Trophoblast cell (in vitro differentiated cells and primary cell): ENCODE data around the gene GASK1B.

Experiments
- DNase-seq, 2 donors: peaks; one replicate each; pipeline ENCODE4 v3.0.0-alpha.2; 2016
- H2AFZ ChIP-seq: 2 replicates; pipeline ENCODE4 v1.6.1; 2013; ENCODE audit warnings: low read length, moderate library complexity, mild to moderate bottlenecking; ENCODE audit not compliant: insufficient read depth, poor library complexity
- H2AK5ac ChIP-seq: 2 replicates; pipeline ENCODE4 v1.6.1; 2013; ENCODE audit warnings: mild to moderate bottlenecking, low read length
- H2BK120ac ChIP-seq: 2 replicates; pipeline ENCODE4 v1.6.1; 2013; ENCODE audit warnings: low read length, mild to moderate bottlenecking, moderate library complexity; ENCODE audit not compliant: insufficient read depth, poor library complexity
- H2BK12ac ChIP-seq: 2 replicates; pipeline ENCODE4 v1.6.1; 2013; ENCODE audit warnings: mild to moderate bottlenecking, low read length, moderate library complexity
- H2BK5ac ChIP-seq: 2 replicates; pipeline ENCODE4 v1.6.1; 2013; ENCODE audit warnings: low read length, low read depth, moderate library complexity, mild to moderate bottlenecking; ENCODE audit not compliant: poor library complexity
- H3K14ac ChIP-seq: 2 replicates; pipeline ENCODE4 v1.6.1; 2013; ENCODE audit warnings: mild to moderate bottlenecking, low read length
- H3K18ac ChIP-seq: 2 replicates; pipeline ENCODE4 v1.6.1; 2013; ENCODE audit warnings: mild to moderate bottlenecking, low read length
- H3K23ac ChIP-seq: 2 replicates; pipeline ENCODE4 v1.6.1; 2013; ENCODE audit warnings: low read length
- H3K27ac ChIP-seq: 2 replicates; pipeline ENCODE4 v1.5.1; 2013; ENCODE audit warnings: low read depth, mild to moderate bottlenecking, inconsistent platforms, low read length, moderate library complexity
- H3K27me3 ChIP-seq: 2 replicates; pipeline ENCODE4 v1.6.1; 2013; ENCODE audit warnings: inconsistent platforms, mild to moderate bottlenecking, low read length, moderate library complexity; ENCODE audit not compliant: insufficient read depth
- H3K36me3 ChIP-seq, 2 experiments: 1 replicate in 1 of 2; 2 replicates in 1 of 2; pipeline ENCODE4 v1.6.1; 2013; ENCODE audit warnings: low read length in 2 of 2, mild to moderate bottlenecking in 2 of 2, moderate library complexity in 1 of 2; ENCODE audit not compliant: insufficient read depth in 2 of 2, control insufficient read depth in 1 of 2
- H3K4ac ChIP-seq: 2 replicates; pipeline ENCODE4 v1.6.1; 2013; ENCODE audit warnings: low read depth, mild to moderate bottlenecking, low read length, moderate library complexity
- H3K4me1 ChIP-seq, 2 experiments: 1 replicate in 1 of 2; 2 replicates in 1 of 2; pipeline ENCODE4 v1.6.1; 2013; ENCODE audit warnings: low read length in 2 of 2, mild to moderate bottlenecking in 2 of 2, moderate library complexity in 1 of 2; ENCODE audit not compliant: insufficient read depth in 2 of 2, control insufficient read depth in 1 of 2
- H3K4me2 ChIP-seq: 2 replicates; pipeline ENCODE4 v1.6.1; 2013; ENCODE audit warnings: inconsistent platforms, mild to moderate bottlenecking, low read length, moderate library complexity
- H3K4me3 ChIP-seq: 2 replicates; pipeline ENCODE4 v1.5.1; 2013; ENCODE audit warnings: mild to moderate bottlenecking, low read depth, low read length, inconsistent platforms
- H3K79me1 ChIP-seq: one replicate; pipeline ENCODE4 v1.6.1; 2013; ENCODE audit warnings: low read length
- H3K79me2 ChIP-seq: 2 replicates; pipeline ENCODE4 v1.6.1; 2013; ENCODE audit warnings: low read length, mild to moderate bottlenecking; ENCODE audit not compliant: control insufficient read depth, insufficient read depth, poor library complexity
- H3K9ac ChIP-seq: 2 replicates; pipeline ENCODE4 v1.6.1; 2013; ENCODE audit warnings: mild to moderate bottlenecking, low read length
- H3K9me3 ChIP-seq: 2 replicates; pipeline ENCODE4 v1.6.1; 2013; ENCODE audit warnings: low read depth, mild to moderate bottlenecking, control low read depth, inconsistent platforms, low read length; ENCODE audit not compliant: insufficient read depth
- H4K12ac ChIP-seq: 2 replicates; pipeline ENCODE4 v1.6.1; 2013; ENCODE audit warnings: low read depth, mild to moderate bottlenecking, low read length, moderate library complexity
- H4K8ac ChIP-seq: 2 replicates; pipeline ENCODE4 v1.6.1; 2013; ENCODE audit warnings: low read depth, mild to moderate bottlenecking, low read length, moderate library complexity
- H4K91ac ChIP-seq: one replicate; pipeline ENCODE4 v1.6.1; 2013; ENCODE audit warnings: low read depth, mild to moderate bottlenecking, low read length, moderate library complexity
- WGBS: extraction: QIAGEN DNeasy Blood & Tissue Kit; methylation state at CpG from one replicate; pipeline ENCODE4 v1.1.7; 2013; ENCODE audit warnings: missing lambda C conversion rate; ENCODE audit not compliant: insufficient read length, insufficient coverage; ENCODE audit errors: extremely low coverage; 5-methylcytosine and 5-hydroxymethylcytosine counted together

The GASK1B gene

GRCh38 chr4:158213466-158213865, 40.6 kb upstream of the GASK1B start:
- Histone ChIP-seq H4K91ac (no peak overlapping the region), H3K9ac (no peak overlapping the region), H3K9me3 (no peaks in the 10 kb centered on the region), H2BK120ac (no peak overlapping the region), H3K4me1 (no peaks in the 10 kb centered on the region), H2AFZ (no peak overlapping the region), H3K27ac (no peak overlapping the region), H4K8ac (no peak overlapping the region), H3K4me3 (no peak overlapping the region), H3K4me2 (no peak overlapping the region), H3K79me1 (peaks cover 2% of the 10 kb centered on the region), H3K23ac (no peak overlapping the region), H4K12ac (no peak overlapping the region), H3K18ac (no peak overlapping the region), H3K27me3 (no peaks in the 10 kb centered on the region), H2BK12ac (no peak overlapping the region), H3K4ac (no peak overlapping the region), H3K14ac (no peak overlapping the region), H3K79me2 (no peaks in the 10 kb centered on the region), H2BK5ac (no peak overlapping the region), H2AK5ac (no peak overlapping the region), H3K36me3 (peaks cover 0 to 2% of the 10 kb centered on the region in 2 experiments)
- WGBS: no CpG with 5 or more reads among the region's 2 CpGs
- DNase-seq: no peak

- no peaks in the 10 kb centered on the region for H3K9me3 ChIP-seq
- no peak overlapping the region for H3K18ac ChIP-seq
- no peak overlapping the region for H3K4me3 ChIP-seq
- no CpG with 5 or more reads among the region's 3 CpGs for WGBS
- peaks cover 0 to 2% of the 10 kb centered on the region in 2 experiments for H3K36me3 ChIP-seq
- no peak overlapping the region for H3K4me2 ChIP-seq
- H3K27me3 ChIP-seq: no peaks in the 10 kb centered on the region
- H3K4ac ChIP-seq: no peak overlapping the region
- H4K12ac ChIP-seq: no peak overlapping the region
- no peak overlapping the region for H4K91ac ChIP-seq
- no peak overlapping the region for H2AK5ac ChIP-seq
- H2BK5ac ChIP-seq: no peak overlapping the region
- peak overlapping the region; percentile 28 for H4K8ac ChIP-seq
- no peak overlapping the region for H2BK120ac ChIP-seq
- no peak overlapping the region for H3K27ac ChIP-seq
- no peak overlapping the region for H2BK12ac ChIP-seq
- no peaks in the 10 kb centered on the region for H3K79me2 ChIP-seq
- no peak overlapping the region for H3K23ac ChIP-seq
- peaks cover 2% of the 10 kb centered on the region for H3K79me1 ChIP-seq
- no peak for DNase-seq
- H3K9ac ChIP-seq: no peak overlapping the region
- no peak overlapping the region for H3K14ac ChIP-seq
- H2AFZ ChIP-seq: no peak overlapping the region
- H3K4me1 ChIP-seq: no peaks in the 10 kb centered on the region
These were observed 38.4 kb upstream of the GASK1B start for GRCh38 chr4:158211222-158211621.

DNA sequence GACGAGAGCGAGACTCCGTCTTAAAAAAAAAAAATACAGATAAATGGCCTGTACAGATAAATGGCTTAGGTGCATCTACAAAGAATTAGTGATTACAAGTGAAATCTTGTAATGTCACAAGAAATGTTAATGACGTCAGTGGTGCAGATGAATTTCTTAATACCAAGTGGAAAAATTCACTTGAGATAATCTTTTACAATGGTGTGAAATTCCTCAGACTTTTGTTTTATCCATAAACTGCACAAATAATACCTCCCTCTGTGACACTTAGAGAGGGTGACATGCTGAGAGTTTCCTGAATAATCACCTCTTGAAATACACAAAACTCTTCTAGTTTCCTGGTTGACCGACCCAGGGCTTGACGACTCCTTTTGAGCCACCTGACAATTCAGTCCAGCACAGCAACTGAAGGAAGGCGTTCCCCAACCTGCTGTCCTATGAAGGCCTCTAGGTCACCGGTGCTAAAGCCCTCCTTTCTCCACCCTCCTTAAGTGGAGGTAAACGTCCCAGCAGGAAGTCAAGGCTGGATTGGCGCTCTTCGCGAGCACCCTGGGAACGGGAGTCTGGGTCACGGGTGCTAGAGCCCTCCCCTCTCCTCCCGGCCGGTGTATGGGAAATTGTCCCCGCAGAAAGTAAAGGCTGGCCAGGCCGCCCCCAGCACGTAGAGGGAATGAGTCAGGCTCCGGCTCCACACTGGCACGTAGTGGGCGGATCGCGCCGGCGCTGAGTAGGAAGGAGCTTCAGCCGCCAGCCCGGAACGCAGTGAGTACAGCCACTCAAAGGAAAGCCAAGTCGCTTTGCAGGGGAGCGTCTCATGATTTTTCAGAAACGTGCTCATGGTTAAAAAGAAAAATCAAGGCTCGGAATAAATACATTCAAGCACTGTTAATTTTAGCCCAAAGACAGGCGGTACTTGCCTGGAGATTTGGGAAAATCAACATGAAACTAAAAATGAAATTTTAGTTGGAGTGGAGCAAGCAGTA, 37.3 kb upstream of the GASK1B start, which contains the start of gene TMEM144:
Gene TMEM144 (plus strand): TSS at position 662 of the 983 bp plus-strand sequence. CDS start 2,182 bp downstream, outside the sequence.
- no peak within 1 kb of the TSS for H2BK12ac ChIP-seq
- peaks cover 0 to 2% of the 10 kb centered on the region in 2 experiments for H3K36me3 ChIP-seq
- H2BK5ac ChIP-seq: peak within 1 kb of the TSS; percentile 8
- H3K27ac ChIP-seq: peak within 1 kb of the TSS; percentile 20
- no peak within 1 kb of the TSS for H3K14ac ChIP-seq
- no peaks in the 10 kb centered on the region for H3K4me1 ChIP-seq
- peaks cover 2% of the 10 kb centered on the region for H3K79me1 ChIP-seq
- H3K4me3 ChIP-seq: no peak within 1 kb of the TSS
- no peaks in the 10 kb centered on the region for H3K79me2 ChIP-seq
- peak within 1 kb of the TSS; percentile 12 for H2AFZ ChIP-seq
- peak within 1 kb of the TSS; percentile 22 for H4K91ac ChIP-seq
- H2AK5ac ChIP-seq: no peak within 1 kb of the TSS
- peak within 1 kb of the TSS; percentile 47 for H3K4me2 ChIP-seq
- no peak within 1 kb of the TSS for H3K18ac ChIP-seq
- peak within 1 kb of the TSS; percentile 42 for H3K9ac ChIP-seq
- H3K27me3 ChIP-seq: no peaks in the 10 kb centered on the region
- peak; percentile 93 to 94 for DNase-seq
- peak within 1 kb of the TSS; percentile 6 for H4K12ac ChIP-seq
- peak within 1 kb of the TSS; percentile 55 for H4K8ac ChIP-seq
- H3K4ac ChIP-seq: no peak within 1 kb of the TSS
- H3K23ac ChIP-seq: no peak within 1 kb of the TSS
- H2BK120ac ChIP-seq: peak within 1 kb of the TSS; percentile 10
- no CpG with 5 or more reads among the region's 34 CpGs for WGBS
- no peaks in the 10 kb centered on the region for H3K9me3 ChIP-seq

- H3K4me3 ChIP-seq: no peak overlapping the region
- no peak overlapping the region for H4K12ac ChIP-seq
- no peak overlapping the region for H3K9ac ChIP-seq
- H3K79me1 ChIP-seq: peaks cover 2% of the 10 kb centered on the region
- no peak overlapping the region for H3K23ac ChIP-seq
- no peak overlapping the region for H2AFZ ChIP-seq
- H3K4ac ChIP-seq: no peak overlapping the region
- no peaks in the 10 kb centered on the region for H3K79me2 ChIP-seq
- no peak overlapping the region for H2AK5ac ChIP-seq
- H3K27me3 ChIP-seq: no peaks in the 10 kb centered on the region
- H4K91ac ChIP-seq: no peak overlapping the region
- H3K9me3 ChIP-seq: no peaks in the 10 kb centered on the region
- H3K4me1 ChIP-seq: no peaks in the 10 kb centered on the region
- H4K8ac ChIP-seq: no peak overlapping the region
- no peak overlapping the region for H3K4me2 ChIP-seq
- H2BK12ac ChIP-seq: no peak overlapping the region
- H3K18ac ChIP-seq: no peak overlapping the region
- peak in 1 of 2 donors; percentile 20 for DNase-seq
- H3K27ac ChIP-seq: no peak overlapping the region
- H3K14ac ChIP-seq: no peak overlapping the region
- H2BK120ac ChIP-seq: no peak overlapping the region
- WGBS: no CpG with 5 or more reads among the region's 5 CpGs
- no peak overlapping the region for H2BK5ac ChIP-seq
- H3K36me3 ChIP-seq: peaks cover 0 to 2% of the 10 kb centered on the region in 2 experiments
These were observed 36.3 kb upstream of the GASK1B start for GRCh38 chr4:158208963-158209640.
